Mesendoderm (in vitro differentiated cells): Measurements from ENCODE around the gene CCDC78.

Experiments
- DNase-seq: peaks from one replicate; pipeline ENCODE4 v3.0.0; 2013
- H2AK5ac ChIP-seq: 2 replicates; pipeline ENCODE4 v1.6.1; 2013; ENCODE audit warnings: low read length, inconsistent platforms
- H2BK120ac ChIP-seq: 2 replicates; pipeline ENCODE4 v1.6.1; 2013; ENCODE audit warnings: low read depth, mild to moderate bottlenecking, low read length, moderate library complexity, mixed read lengths
- H2BK15ac ChIP-seq: replicated peaks from 2 replicates; pipeline ENCODE4 v1.6.1; 2013; ENCODE audit warnings: low read depth, mild to moderate bottlenecking, moderate library complexity
- H2BK5ac ChIP-seq: 2 replicates; pipeline ENCODE4 v1.6.1; 2013; ENCODE audit warnings: low read length, inconsistent platforms
- H3K18ac ChIP-seq: 2 replicates; pipeline ENCODE4 v1.6.1; 2013; ENCODE audit warnings: mild to moderate bottlenecking, low read length, mixed read lengths
- H3K23ac ChIP-seq: one replicate; pipeline ENCODE4 v1.6.1; 2013; ENCODE audit warnings: low read length
- H3K27ac ChIP-seq: 2 replicates; pipeline ENCODE4 v1.5.1; 2013; ENCODE audit warnings: low read depth, mild to moderate bottlenecking, inconsistent platforms, low read length, moderate library complexity
- H3K27me3 ChIP-seq: 2 replicates; pipeline ENCODE4 v1.6.1; 2013; ENCODE audit warnings: low read length, control low read depth, mild to moderate bottlenecking, inconsistent platforms; ENCODE audit not compliant: insufficient read depth, poor library complexity
- H3K36me3 ChIP-seq: 2 replicates; pipeline ENCODE4 v1.6.1; 2013; ENCODE audit warnings: low read length, inconsistent platforms; ENCODE audit not compliant: control insufficient read depth, insufficient read depth
- H3K4ac ChIP-seq: one replicate; pipeline ENCODE4 v1.6.1; 2013; ENCODE audit warnings: low read depth, mild to moderate bottlenecking, low read length, moderate library complexity
- H3K4me1 ChIP-seq: 2 replicates; pipeline ENCODE4 v1.6.1; 2013; ENCODE audit warnings: low read depth, low read length, inconsistent platforms; ENCODE audit not compliant: control insufficient read depth
- H3K4me2 ChIP-seq: 2 replicates; pipeline ENCODE4 v1.6.1; 2013; ENCODE audit warnings: low read length
- H3K4me3 ChIP-seq: 2 replicates; pipeline ENCODE4 v1.5.1; 2013; ENCODE audit warnings: mild to moderate bottlenecking, low read length
- H3K56ac ChIP-seq: one replicate; pipeline ENCODE4 v1.6.1; 2013; ENCODE audit warnings: low read length
- H3K79me1 ChIP-seq: 2 replicates; pipeline ENCODE4 v1.6.1; 2013; ENCODE audit warnings: low read length, inconsistent platforms
- H3K79me2 ChIP-seq: 2 replicates; pipeline ENCODE4 v1.6.1; 2013; ENCODE audit warnings: mild to moderate bottlenecking, low read length; ENCODE audit not compliant: control insufficient read depth, insufficient read depth
- H3K9ac ChIP-seq: 2 replicates; pipeline ENCODE4 v1.6.1; 2013; ENCODE audit warnings: low read length, inconsistent platforms
- H4K5ac ChIP-seq: one replicate; pipeline ENCODE4 v1.6.1; 2013; ENCODE audit warnings: low read length
- H4K8ac ChIP-seq: one replicate; pipeline ENCODE4 v1.6.1; 2013; ENCODE audit warnings: low read depth, mild to moderate bottlenecking, control low read depth, low read length, moderate library complexity
- WGBS: extraction: QIAGEN DNeasy Blood & Tissue Kit; methylation state at CpG from one replicate; pipeline ENCODE4 v1.1.7; 2013; ENCODE audit warnings: low lambda C conversion rate, missing lambda C conversion rate; ENCODE audit not compliant: insufficient coverage; ENCODE audit errors: extremely low coverage; 5-methylcytosine and 5-hydroxymethylcytosine counted together

Gene CCDC78

DNA sequence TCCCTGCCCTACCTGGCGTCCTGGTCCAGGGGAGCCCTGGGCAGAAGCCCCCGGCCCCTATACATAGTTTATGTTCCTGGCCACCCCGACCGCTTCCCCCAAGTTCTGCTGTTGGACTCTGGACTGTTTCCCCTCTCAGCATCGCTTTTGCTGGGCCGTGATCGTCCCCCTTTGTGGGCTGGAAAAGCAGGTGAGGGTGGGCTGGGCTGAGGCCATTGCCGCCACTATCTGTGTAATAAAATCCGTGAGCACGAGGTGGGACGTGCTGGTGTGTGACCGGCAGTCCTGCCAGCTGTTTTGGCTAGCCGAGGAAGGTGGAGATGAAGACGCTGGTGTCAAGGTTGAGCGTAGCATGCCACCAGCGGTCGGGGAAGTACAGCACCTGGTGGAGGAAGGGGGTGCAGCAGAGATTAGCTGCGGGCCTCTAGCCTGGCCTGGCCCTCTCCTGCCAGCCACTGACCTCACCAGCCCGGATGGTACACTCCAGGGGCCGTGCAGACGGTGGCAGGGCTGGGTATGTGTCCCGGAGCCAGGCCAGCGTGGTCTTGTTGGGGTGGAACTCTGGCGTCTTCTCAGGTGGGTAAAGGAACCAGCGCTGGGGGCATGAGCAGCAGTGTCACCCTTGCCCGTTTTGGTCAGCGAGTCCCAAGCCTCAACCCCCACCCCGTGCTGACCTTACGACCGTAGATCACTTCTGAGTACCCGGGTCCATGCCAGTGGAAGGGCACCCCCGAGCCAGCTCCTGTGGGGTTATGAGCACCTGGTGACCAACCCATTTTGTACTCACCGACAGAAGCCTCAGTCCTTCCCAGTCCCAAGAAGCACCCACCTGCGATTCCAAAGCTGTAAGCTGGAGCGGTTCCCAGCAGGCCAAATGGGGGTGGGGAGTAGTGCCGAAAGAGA is 43.5 kb downstream of the CCDC78 start:
- no peak overlapping the region for H3K4me3 ChIP-seq
- H3K79me1 ChIP-seq = peaks cover 15% of the 10 kb centered on the region
- WGBS = no CpG with 5 or more reads among the region's 36 CpGs

DNA sequence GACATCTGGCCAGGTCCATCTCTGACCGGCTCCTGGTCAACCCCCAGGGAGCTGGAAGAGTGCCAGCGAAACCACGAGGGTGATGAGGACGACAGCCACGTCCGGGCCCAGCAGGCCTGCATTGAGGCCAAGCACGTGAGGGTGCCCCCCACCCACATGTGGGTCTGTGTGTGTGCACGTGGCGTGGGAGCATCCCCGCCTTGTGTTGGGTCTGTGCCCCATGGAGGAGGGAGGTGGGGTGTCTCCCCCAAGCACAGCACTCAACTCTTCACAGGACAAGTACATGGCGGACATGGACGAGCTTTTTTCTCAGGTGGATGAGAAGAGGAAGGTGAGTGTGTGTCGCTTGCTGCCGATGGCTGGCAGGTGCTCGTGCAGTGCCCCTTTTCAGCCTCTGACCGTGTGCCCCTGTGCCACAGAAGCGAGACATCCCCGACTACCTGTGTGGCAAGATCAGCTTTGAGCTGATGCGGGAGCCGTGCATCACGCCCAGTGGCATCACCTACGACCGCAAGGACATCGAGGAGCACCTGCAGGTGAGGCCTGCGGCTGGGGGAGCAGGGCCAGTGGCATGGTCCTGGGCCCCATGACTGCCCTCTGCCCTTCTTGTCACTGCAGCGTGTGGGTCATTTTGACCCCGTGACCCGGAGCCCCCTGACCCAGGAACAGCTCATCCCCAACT is 44.4 kb downstream of the CCDC78 start:
- Histone ChIP-seq H3K4me1 (no peaks in the 10 kb centered on the region), H4K5ac (no peak overlapping the region), H3K79me2 (peaks cover 18% of the 10 kb centered on the region), H3K79me1 (peaks cover 15% of the 10 kb centered on the region), H3K27me3 (no peaks in the 10 kb centered on the region), H2BK15ac (no peak overlapping the region), H3K9ac (no peak overlapping the region), H3K4me3 (no peak overlapping the region), H3K23ac (no peak overlapping the region), H3K4me2 (no peak overlapping the region), H2BK5ac (no peak overlapping the region), H3K56ac (no peak overlapping the region), H3K27ac (no peak overlapping the region), H3K18ac (no peak overlapping the region), H2BK120ac (no peak overlapping the region), H3K4ac (no peak overlapping the region), H4K8ac (no peak overlapping the region), H2AK5ac (no peak overlapping the region), H3K36me3 (peaks cover 13% of the 10 kb centered on the region)
- DNase-seq = no peak
- WGBS = no CpG with 5 or more reads among the region's 28 CpGs

More for the DNA sequence above, 43.5 kb downstream of the CCDC78 start:
- Histone ChIP-seq H3K27me3 (no peaks in the 10 kb centered on the region), H3K23ac (no peak overlapping the region), H3K27ac (no peak overlapping the region), H2AK5ac (no peak overlapping the region), H3K18ac (no peak overlapping the region), H4K5ac (no peak overlapping the region), H2BK5ac (no peak overlapping the region), H3K4ac (no peak overlapping the region), H3K79me2 (peaks cover 18% of the 10 kb centered on the region), H2BK120ac (no peak overlapping the region), H2BK15ac (no peak overlapping the region), H3K4me2 (peak overlapping the region; percentile 49), H3K4me1 (no peaks in the 10 kb centered on the region), H3K36me3 (peaks cover 13% of the 10 kb centered on the region), H3K56ac (peak overlapping the region; percentile 49), H4K8ac (no peak overlapping the region), H3K9ac (peak overlapping the region; percentile 93)
- no peak for DNase-seq

- peaks cover 18% of the 10 kb centered on the region for H3K79me2 ChIP-seq
- no peak overlapping the region for H2BK120ac ChIP-seq
- peaks cover 15% of the 10 kb centered on the region for H3K79me1 ChIP-seq
- H3K9ac ChIP-seq = peak overlapping the region; percentile 94
- no peak for DNase-seq
- H4K8ac ChIP-seq = no peak overlapping the region
- H3K4me2 ChIP-seq = peak overlapping the region; percentile 94
- no peak overlapping the region for H3K27ac ChIP-seq
- peak overlapping the region; percentile 91 for H3K4me3 ChIP-seq
- peak overlapping the region; percentile 92 for H3K56ac ChIP-seq
- H3K4ac ChIP-seq = no peak overlapping the region
- WGBS = no CpG with 5 or more reads among the region's 44 CpGs
- no peak overlapping the region for H3K23ac ChIP-seq
- H2AK5ac ChIP-seq = no peak overlapping the region
- H2BK15ac ChIP-seq = no peak overlapping the region
- peaks cover 13% of the 10 kb centered on the region for H3K36me3 ChIP-seq
- H3K27me3 ChIP-seq = no peaks in the 10 kb centered on the region
- no peak overlapping the region for H3K18ac ChIP-seq
- no peak overlapping the region for H4K5ac ChIP-seq
- no peak overlapping the region for H2BK5ac ChIP-seq
- no peaks in the 10 kb centered on the region for H3K4me1 ChIP-seq
Observed at GRCh38 chr16:680967-681745, 45.1 kb downstream of the CCDC78 start.

DNA sequence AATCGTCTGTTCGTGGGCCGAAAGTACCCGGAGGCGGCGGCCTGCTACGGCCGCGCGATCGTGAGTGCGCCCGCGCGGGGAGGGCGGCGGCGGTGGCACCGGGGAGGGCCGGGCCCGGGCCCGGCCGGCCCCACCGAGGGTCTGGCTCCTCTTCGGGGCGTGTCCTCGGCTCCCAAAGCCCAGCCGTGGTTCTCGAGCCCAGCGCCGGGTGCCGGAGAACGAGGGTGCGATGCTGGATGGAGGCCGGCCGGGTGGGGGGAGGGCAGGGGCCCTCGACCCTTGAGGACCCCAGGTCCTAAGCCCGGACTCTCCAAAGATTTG is 45.7 kb downstream of the CCDC78 start:
- Histone ChIP-seq H3K36me3 (peaks cover 13% of the 10 kb centered on the region), H3K4me3 (peak overlapping the region; percentile 91), H3K27me3 (no peaks in the 10 kb centered on the region), H2AK5ac (no peak overlapping the region), H3K23ac (peak overlapping the region; percentile 66), H3K9ac (peak overlapping the region; percentile 94), H3K18ac (peak overlapping the region; percentile 43), H4K5ac (no peak overlapping the region), H3K4me2 (peak overlapping the region; percentile 94), H4K8ac (no peak overlapping the region), H3K79me1 (peaks cover 15% of the 10 kb centered on the region), H2BK120ac (no peak overlapping the region), H3K27ac (peak overlapping the region; percentile 53), H3K56ac (peak overlapping the region; percentile 92), H3K4ac (peak overlapping the region; percentile 59), H3K79me2 (peaks cover 18% of the 10 kb centered on the region), H3K4me1 (no peaks in the 10 kb centered on the region), H2BK5ac (no peak overlapping the region), H2BK15ac (no peak overlapping the region)
- no CpG with 5 or more reads among the region's 38 CpGs for WGBS
- no peak for DNase-seq

- Histone ChIP-seq H3K4me2 (peak within 1 kb of the TSS; percentile 94), H3K18ac (peak within 1 kb of the TSS; percentile 43), H2BK5ac (no peak within 1 kb of the TSS), H3K27ac (peak within 1 kb of the TSS; percentile 59), H3K79me2 (peaks cover 18% of the 10 kb centered on the region), H3K56ac (peak within 1 kb of the TSS; percentile 92), H3K79me1 (peaks cover 15% of the 10 kb centered on the region), H3K4ac (peak within 1 kb of the TSS; percentile 59), H3K4me1 (peaks cover 2% of the 10 kb centered on the region), H3K27me3 (no peaks in the 10 kb centered on the region), H3K36me3 (peaks cover 13% of the 10 kb centered on the region), H3K9ac (peak within 1 kb of the TSS; percentile 94), H3K4me3 (peak within 1 kb of the TSS; percentile 91), H3K23ac (peak within 1 kb of the TSS; percentile 66), H2BK15ac (no peak within 1 kb of the TSS), H4K8ac (no peak within 1 kb of the TSS), H2AK5ac (no peak within 1 kb of the TSS), H4K5ac (no peak within 1 kb of the TSS), H2BK120ac (no peak within 1 kb of the TSS)
- WGBS = no CpG with 5 or more reads among the region's 91 CpGs
- DNase-seq = peak; percentile 94
Observed at GRCh38 chr16:679814-680624, 46.2 kb downstream of the CCDC78 start, which contains the start of gene STUB1. STUB1 (plus strand) TSS chr16:680410; CDS start chr16:680526, 116 bp downstream.
